Choroid plexus epithelial cell (primary cell): ENCODE measurements around the gene GPRASP2.
A peak's percentile ranks its signal among the peaks of the same experiment; 100 is the strongest.

Experiments used
- DNase-seq: peaks from one replicate; pipeline ENCODE4 v3.0.0-alpha.2; 2010; ENCODE audit warnings: low read depth
- H3K4me3 ChIP-seq: 2 replicates; pipeline ENCODE4 v1.5.1; 2011; ENCODE audit warnings: low read depth, mild to moderate bottlenecking, control low read depth, low read length, moderate library complexity
- CTCF ChIP-seq: conservative IDR thresholded peaks from 2 replicates; pipeline ENCODE4 v1.5.1; 2011; ENCODE audit warnings: low read depth, mild to moderate bottlenecking, control low read depth, inconsistent platforms, low read length, moderate library complexity

Gene GPRASP2

GRCh38 chrX:102745513-102745856 is 33.2 kb downstream of the GPRASP2 start:
- no peak for TF ChIP-seq CTCF
- DNase-seq: no peak
- H3K4me3 ChIP-seq: peak overlapping the region; percentile 64

GRCh38 chrX:102745857-102746584 is 33.8 kb downstream of the GPRASP2 start:
- TF ChIP-seq CTCF: no peak
- H3K4me3 ChIP-seq: peak overlapping the region; percentile 64
- DNase-seq: peak; percentile 22

GRCh38 chrX:102765217-102765616 is 53.0 kb downstream of the GPRASP2 start:
- H3K4me3 ChIP-seq: no peak overlapping the region
- TF ChIP-seq CTCF: no peak
- peak; percentile 19 for DNase-seq

GRCh38 chrX:102765809-102766208 is 53.6 kb downstream of the GPRASP2 start:
- TF ChIP-seq CTCF: no peak
- peak; percentile 7 for DNase-seq
- no peak overlapping the region for H3K4me3 ChIP-seq

- no peak for TF ChIP-seq CTCF
- H3K4me3 ChIP-seq: no peak overlapping the region
- no peak for DNase-seq
These were observed 55.0 kb downstream of the GPRASP2 start for GRCh38 chrX:102767287-102767686.
